IPS-NIHi11 (cell line): ENCODE results near the gene KLK8.
"Not testable (repeated sequence)": the region's sequence is repeated elsewhere in the genome, so short reads cannot be mapped to it uniquely, and the experiment has no call there.

Source experiments
- DNase-seq: peaks from one replicate; pipeline ENCODE4 v3.0.0; 2012; ENCODE audit warnings: mixed read lengths, low spot score

KLK8 gene

DNA sequence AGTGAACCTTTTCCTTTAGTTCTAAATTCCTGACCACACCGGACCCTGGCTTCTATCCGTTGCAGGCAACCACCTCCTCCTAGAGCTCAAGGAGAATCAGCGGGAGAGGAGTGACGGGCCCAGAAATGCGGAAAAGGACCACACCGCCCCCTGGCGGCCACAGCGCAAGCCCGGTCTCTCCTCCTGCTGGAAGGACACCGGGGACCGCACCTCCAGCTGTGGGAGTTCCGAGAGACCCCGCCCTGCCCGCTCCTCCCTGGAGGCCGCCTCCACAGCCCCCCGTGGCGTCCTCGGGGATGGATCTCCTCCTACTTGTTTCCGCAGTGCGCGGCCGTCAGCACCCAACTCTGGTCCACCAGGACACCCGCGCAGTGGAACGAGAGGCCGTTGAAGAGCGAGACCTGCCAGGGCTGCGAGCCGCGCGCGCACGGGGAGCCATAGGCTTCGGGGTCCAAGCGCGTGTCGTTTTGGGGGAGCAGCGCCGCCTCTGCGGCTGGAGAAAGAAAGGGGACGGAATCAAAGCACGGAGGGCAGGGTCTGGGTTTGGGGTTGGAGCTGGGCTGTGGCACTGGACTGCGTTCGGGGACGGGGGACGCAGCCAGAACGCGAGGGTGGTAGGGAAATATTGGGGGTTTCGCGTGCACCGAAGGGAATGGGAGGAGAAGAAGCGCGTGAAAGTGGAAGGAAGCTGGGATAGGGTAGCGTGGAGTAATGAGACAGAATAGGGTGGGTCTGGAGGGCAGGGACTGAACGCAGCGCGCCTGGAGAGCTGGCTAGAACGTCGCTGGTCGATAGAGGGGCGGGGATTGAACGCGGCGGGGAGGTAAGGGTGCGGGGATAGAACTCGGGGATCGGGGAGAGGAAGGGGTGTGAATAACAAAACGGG lies 15.6 kb upstream of the KLK8 start:
- peak; percentile 94 for DNase-seq

DNA sequence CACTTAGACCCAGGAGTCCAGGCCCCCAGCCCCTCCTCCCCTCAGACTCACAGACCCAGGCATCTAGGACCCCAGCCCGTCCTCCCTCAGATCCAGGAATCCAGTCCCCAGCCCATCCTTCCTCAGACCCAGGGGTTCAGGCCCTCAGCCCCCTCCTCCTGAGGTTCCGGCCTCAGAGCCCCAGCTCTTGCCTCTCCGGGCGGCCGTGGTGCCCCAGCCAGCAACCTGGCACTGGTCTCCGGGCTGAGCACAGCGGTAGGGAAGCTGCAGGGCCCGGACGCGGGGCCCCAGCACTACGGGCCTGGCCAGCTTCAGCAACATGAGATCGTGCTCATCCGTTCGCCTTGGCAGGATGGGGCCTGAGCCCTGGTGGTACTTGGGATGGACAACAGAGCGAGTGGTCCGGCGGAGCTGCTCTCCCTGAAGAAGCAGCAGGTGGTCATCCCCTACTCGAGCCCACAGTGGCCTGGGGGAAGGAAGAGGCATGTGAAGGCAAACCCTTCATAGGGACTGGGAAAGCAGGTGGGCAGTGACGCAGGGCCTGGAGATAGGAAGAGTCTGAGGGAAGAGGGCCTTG lies 14.4 kb upstream of the KLK8 start:
- no peak for DNase-seq

DNA sequence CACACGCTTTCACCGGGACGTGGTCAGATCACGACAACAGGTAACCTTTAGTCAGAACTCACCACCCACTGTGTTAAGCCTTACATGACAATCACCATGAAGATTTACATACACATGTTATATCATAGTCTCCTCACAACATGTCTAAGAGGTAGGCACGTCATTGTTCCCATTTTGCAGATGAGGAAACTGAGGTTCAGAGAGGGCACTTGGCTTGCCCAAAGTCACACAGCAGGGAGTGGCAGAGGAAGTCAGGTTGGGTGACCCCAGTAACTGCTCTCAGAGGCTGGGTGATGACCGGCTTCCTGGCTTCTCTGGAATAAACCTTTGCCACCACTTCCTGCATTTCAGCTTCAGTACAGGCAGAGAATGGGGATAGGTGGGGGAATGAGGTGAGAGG lies 12.8 kb upstream of the KLK8 start:
- no peak for DNase-seq

GRCh38 chr19:51012661-51013190 lies 11.3 kb upstream of the KLK8 start:
- no peak for DNase-seq

GRCh38 chr19:51010066-51010795 lies 8.8 kb upstream of the KLK8 start:
- DNase-seq = no peak

DNA sequence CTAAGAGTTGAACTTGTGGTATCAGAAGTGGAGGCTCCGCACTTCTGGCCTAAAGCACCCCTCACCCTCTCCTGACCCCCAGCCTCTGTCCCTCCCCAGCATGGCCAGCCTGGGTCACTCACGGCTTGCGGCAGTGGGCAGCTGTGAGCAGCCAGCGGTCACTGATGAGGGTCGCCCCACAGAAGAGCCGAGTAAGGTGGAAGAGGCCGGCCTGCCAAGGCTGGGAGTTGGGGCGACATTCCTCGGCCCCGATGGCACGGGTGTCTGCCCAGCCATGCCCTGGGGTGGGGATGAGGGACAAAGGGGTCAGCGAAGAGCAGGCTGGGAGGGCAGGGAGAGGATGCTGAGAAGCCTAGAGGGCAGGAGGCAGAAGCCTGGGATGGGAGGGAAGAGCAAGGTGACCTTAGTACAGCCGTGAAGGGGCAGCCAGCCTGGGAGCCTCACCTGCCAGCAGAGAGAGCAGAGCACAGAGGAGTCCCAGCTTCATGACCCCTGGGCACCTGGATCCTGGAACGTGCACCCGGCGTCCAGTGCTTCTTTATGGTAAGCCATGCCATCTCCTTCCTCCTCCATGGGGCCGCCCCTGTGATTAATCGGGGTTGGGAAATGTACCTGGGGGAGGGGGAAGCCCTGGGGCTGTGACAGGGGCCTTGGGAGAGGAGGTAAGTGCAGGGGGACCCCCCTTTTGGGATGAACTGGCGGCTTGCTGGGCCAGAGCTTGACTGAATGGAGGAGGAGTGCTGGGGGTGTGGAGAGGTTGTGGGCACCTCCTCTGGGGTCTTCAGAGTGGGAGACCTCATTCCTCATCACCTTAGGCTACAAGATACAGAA lies 7.9 kb upstream of the KLK8 start:
- DNase-seq = no peak

DNA sequence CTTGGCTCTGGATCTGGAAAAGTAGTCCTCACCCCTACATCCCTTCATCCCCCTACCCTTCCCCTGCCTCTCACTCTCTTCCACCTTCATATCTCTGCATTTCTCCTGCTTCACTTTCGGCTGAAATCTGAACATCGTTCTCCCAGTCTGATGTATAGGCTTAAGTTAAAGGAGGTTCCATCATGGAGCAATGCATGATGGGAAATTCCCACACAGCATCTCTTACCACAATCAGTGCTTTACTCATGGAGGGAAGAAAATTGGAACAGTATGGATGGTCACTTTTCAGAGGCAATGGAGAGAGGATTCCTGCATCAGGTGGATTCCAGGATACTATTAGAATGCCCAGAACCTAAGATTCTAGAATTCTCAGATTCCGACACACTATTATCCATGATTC lies 6.1 kb upstream of the KLK8 start:
- no peak for DNase-seq

DNA sequence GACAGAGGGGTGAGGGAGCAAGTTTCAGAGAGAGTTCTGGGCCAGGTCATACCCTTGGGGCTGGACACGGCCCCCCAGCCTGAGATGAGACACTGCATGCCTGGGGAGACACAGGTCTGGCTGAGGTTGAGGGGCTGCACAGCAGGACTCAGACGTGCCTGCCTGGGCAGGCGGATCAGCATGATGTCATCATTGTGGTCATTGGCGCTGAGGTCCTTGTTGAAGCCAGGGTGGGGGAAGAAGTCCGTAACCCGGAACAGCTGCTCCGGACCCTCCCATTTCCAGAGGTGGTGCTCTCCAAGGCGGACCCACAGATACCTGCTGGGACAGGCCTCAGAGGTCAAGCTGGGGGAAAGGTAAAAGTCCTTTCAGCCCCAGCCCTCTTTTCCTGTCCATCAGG lies 5.0 kb upstream of the KLK8 start:
- DNase-seq = no peak

- no peak for DNase-seq
These were observed 3.8 kb upstream of the KLK8 start for GRCh38 chr19:51005248-51005647.

- DNase-seq = no peak
These were observed 1.9 kb upstream of the KLK8 start for GRCh38 chr19:51003316-51003715.

- peak; percentile 89 for DNase-seq
These were observed 1.3 kb upstream of the KLK8 start for GRCh38 chr19:51002542-51003311.

DNA sequence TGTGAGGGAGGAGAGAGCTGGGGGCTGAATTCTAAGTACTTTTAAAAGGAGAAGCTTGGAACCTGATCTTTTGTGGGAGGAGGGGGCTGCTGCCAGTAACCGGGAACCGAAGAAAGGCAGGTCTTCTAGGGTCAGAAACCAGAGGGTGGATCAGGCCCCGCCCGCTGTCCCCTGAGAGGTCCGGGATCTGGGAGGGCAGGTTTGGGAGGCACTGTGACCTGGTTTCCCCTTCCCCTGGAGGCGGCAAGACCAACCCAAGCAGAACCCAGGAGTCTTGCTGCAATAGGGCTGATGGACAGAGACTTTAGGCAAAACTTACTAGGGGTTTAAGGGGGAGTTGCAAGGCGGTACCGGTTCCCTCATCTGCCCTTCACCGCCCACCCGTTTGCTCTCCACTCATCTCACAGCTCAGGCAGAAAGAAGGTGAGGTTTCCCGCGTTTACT lies 707 bp upstream of the KLK8 start:
- DNase-seq = no peak

GRCh38 chr19:51000981-51001380 lies 423 bp downstream of the KLK8 start:
- DNase-seq = peak; percentile 72

- no peak for DNase-seq
These were observed 978 bp downstream of the KLK8 start for GRCh38 chr19:51000426-51000825.

DNA sequence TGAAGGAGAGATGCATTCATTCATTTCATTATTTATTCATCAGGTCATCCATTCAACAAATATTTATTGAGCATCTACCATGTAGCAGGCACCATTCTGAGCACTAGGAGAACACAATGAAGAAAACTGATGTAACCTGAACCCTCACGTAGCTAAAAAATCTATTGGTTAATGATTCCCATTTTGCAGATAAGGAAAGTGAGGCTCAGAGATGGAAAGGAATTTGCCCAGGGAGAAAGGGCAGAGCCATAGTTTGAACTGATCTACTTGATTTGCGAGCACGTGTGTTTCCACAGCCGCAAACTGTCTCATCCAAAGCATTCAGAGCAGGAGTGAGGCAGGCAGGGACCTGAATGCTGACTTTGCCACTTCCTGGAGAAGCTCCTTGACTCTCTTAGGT lies 2.7 kb downstream of the KLK8 start:
- no peak for DNase-seq

DNA sequence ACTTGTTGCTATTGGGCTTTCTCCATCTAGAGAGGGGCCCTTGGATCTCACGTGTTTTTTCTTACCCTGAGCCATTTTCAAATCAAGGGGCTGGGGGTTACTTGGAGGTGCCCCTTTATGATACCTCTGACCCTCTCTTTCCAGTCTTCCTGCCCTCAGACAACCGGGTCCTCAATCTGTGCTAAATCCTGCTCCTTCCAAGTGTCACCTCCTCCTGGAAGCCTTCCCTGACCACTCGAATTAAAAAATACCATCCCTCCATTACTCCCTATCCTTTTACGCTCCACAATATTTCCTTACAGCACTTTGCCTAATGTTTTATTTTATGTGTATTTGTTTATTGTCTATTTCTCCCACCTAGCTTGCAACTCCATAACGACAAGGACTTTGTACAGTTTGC lies 3.3 kb downstream of the KLK8 start:
- no peak for DNase-seq

- DNase-seq = peak; percentile 39
These were observed 7.3 kb downstream of the KLK8 start for GRCh38 chr19:50994129-50994528.

DNA sequence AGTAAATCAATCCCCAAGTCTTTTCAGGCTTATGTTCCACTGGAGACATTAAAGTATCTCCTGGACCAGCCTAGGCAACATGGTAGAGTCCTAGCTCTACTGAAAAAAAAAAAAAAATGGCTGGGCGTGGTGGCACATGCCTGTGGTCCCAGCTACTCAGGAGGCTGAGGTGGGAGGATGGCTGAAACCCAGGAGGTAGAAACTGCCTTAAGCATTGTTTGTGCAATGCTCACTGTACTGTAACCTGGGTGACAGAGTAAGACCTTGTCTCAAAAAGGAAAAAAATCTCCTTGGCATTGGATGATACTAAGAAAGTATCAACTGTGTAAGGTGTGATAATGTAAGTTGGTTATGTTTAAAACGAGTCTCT lies 8.8 kb downstream of the KLK8 start:
- DNase-seq = no peak

GRCh38 chr19:50984416-50984815 lies 17.0 kb downstream of the KLK8 start:
- not testable (repeated sequence) for DNase-seq

DNA sequence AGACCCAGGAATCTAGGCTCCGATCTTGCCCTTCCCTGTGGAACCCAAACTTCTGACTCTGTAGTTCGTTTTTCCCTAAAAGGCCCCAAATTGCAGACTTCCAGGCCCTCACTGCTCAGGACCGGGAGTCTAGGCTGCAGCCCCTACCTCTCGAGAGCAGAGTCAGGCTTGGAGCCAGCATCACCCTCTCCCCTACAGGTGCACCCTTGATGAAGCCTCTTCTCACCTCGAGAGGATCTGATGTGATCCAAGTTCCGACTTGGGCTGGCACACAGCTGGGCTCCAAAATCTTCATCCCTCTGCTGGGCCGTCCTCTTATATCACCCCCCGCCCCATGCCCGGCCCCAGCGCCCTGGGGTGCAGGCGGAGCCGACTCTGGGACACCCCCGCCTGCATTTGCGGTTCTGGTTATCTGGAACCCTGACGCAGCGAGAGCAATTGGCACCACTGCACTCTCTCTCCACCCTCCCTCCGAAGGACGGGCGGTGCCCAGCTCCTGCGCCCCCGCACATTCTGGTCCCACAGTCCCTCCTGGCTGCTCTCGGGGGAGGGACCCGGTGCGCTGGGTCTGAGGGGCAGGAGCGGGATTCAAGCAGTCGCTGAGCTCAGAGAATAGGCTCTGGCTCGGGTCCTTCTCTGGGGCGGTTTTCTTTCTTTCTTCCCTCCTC lies 17.6 kb downstream of the KLK8 start, which contains the start of gene KLK7:
KLK7 (minus strand) TSS at position 293 of the 668 bp plus-strand sequence. CDS start 1,518 bp downstream, outside the sequence.
- peak; percentile 51 for DNase-seq
